GM12878 (cell line): ENCODE measurements around the gene PDE9A. TPM values are rescaled to one million over a fixed set of nuclear protein-coding genes. Genes with fewer than 3 reads are reported as not detected.

Experiments used
- ATAC-seq: fragments of 200-7000 bp; cut with Tn5 transposase; 3 replicates; pipeline ENCODE4 v1.9.1; 2020; ENCODE audit warnings: mild to moderate bottlenecking, moderate library complexity
- BruUV-seq: library from RNA; stranded (reverse); fragments of 400-500 nt; replicated peaks from 2 replicates; lab custom pipeline; 2021; lab: Mats Ljungman, UMichigan
- CTCF ChIA-PET: fragments of 300-600 bp; sonication (Branson Sonifier 250); formaldehyde crosslinking; extraction: SDS; loops from one replicate; lab custom pipeline; 2021; ENCODE audit warnings: inconsistent platforms; lab: Yijun Ruan, JAX
- POLR2A ChIA-PET: fragments of 350-600 bp; formaldehyde crosslinking; extraction: SDS; loops from one replicate; lab custom pipeline; 2021; ENCODE audit warnings: inconsistent platforms; lab: Charles Lee
- RAD21 ChIA-PET: fragments of 300-600 bp; sonication (Branson Sonifier 250); formaldehyde crosslinking; loops from one replicate; lab custom pipeline; 2023; ENCODE audit warnings: antibody characterized with exemption; ENCODE audit not compliant: unreplicated experiment; lab: Charles Lee
- SMC1A ChIA-PET: fragments of 300-600 bp; sonication (Branson Sonifier 250); formaldehyde crosslinking; loops from one replicate; lab custom pipeline; 2023; ENCODE audit not compliant: unreplicated experiment, uncharacterized antibody; lab: Charles Lee
- DNase-seq: peaks from one replicate; pipeline ENCODE4 v3.0.0-alpha.2; 2011; ENCODE audit warnings: low read depth, low spot score
- FAIRE-seq: peaks from 3 replicates; lab custom pipeline; 2011; peaks lifted over from hg19 to GRCh38; lab: Jason Lieb, UNC
- H2AFZ ChIP-seq: 2 replicates; pipeline ENCODE4 v1.6.0; 2011; ENCODE audit warnings: low read depth, low read length, control low read depth; ENCODE audit not compliant: control insufficient read depth
- H3K27ac ChIP-seq: 2 replicates; pipeline ENCODE4 v1.5.1; 2011; ENCODE audit warnings: control low read depth; ENCODE audit not compliant: control insufficient read depth, insufficient read depth
- H3K27me3 ChIP-seq, 2 experiments: replicated peaks in 1 of 2; 2 replicates each; pipeline versions ENCODE4 v1.6.0 to v1.6.1; 2011; ENCODE audit warnings: low read length in 1 of 2; ENCODE audit not compliant: control insufficient read depth in 2 of 2, insufficient read depth in 2 of 2
- H3K36me3 ChIP-seq, 2 experiments: 2 replicates each; pipeline ENCODE4 v1.5.1; 2011; ENCODE audit warnings: low read length in 1 of 2; ENCODE audit not compliant: control insufficient read depth in 2 of 2, insufficient read depth in 2 of 2
- H3K4me1 ChIP-seq: 2 replicates; pipeline ENCODE4 v1.6.1; 2011; ENCODE audit warnings: mild to moderate bottlenecking, low read length, moderate library complexity, mixed read lengths; ENCODE audit not compliant: control insufficient read depth, insufficient read depth
- H3K4me2 ChIP-seq: 2 replicates; pipeline ENCODE4 v1.6.0; 2011; ENCODE audit warnings: control low read depth; ENCODE audit not compliant: control insufficient read depth, insufficient read depth
- H3K4me3 ChIP-seq: fragments of 200-600 bp; sonication (generic); 2 replicates; pipeline ENCODE4 v1.5.1; 2016
- H3K79me2 ChIP-seq: 2 replicates; pipeline ENCODE4 v1.6.0; 2011; ENCODE audit warnings: low read length; ENCODE audit not compliant: control insufficient read depth, insufficient read depth
- H3K9ac ChIP-seq: 2 replicates; pipeline ENCODE4 v1.8.0; 2011; ENCODE audit warnings: low read length, control low read depth, mixed read lengths; ENCODE audit not compliant: control insufficient read depth, insufficient read depth
- H3K9me3 ChIP-seq: replicated peaks from 3 replicates; pipeline ENCODE4 v1.5.1; 2011; ENCODE audit warnings: mild to moderate bottlenecking, low read length; ENCODE audit not compliant: control insufficient read depth, insufficient read depth
- H4K20me1 ChIP-seq: 2 replicates; pipeline ENCODE4 v1.6.0; 2011; ENCODE audit not compliant: control insufficient read depth, insufficient read depth
- BCL3 ChIP-seq: IDR thresholded peaks from 2 replicates; pipeline ENCODE4 v1.6.1; 2011; ENCODE audit warnings: borderline replicate concordance, low read depth, mild to moderate bottlenecking, moderate library complexity, low read length; ENCODE audit not compliant: insufficient read depth, poor library complexity, severe bottlenecking
- CHD4 ChIP-seq: fragments of 200-600 bp; sonication (generic); IDR thresholded peaks from 2 replicates; pipeline ENCODE4 v1.6.1; 2016; ENCODE audit warnings: mild to moderate bottlenecking
- EZH2 ChIP-seq: IDR thresholded peaks from 2 replicates; pipeline ENCODE4 v1.6.1; 2012; ENCODE audit warnings: low read depth, mild to moderate bottlenecking, control low read depth, inconsistent platforms, low read length, borderline replicate concordance; ENCODE audit not compliant: control insufficient read depth
- FOXM1 ChIP-seq: IDR thresholded peaks from 2 replicates; pipeline ENCODE4 v1.6.1; 2012; ENCODE audit warnings: low read depth, mild to moderate bottlenecking, inconsistent platforms, low read length, moderate library complexity
- IRF4 ChIP-seq: IDR thresholded peaks from 2 replicates; pipeline ENCODE4 v1.6.1; 2011; ENCODE audit warnings: low read depth, low read length
- MLLT1 ChIP-seq: fragments of 450-650 bp; IDR thresholded peaks from 2 replicates; pipeline ENCODE4 v1.6.1; 2016; ENCODE audit warnings: mild to moderate bottlenecking
- MYB ChIP-seq: fragments of 150-350 bp; IDR thresholded peaks from 2 replicates; pipeline ENCODE4 v1.6.1; 2014; ENCODE audit warnings: mild to moderate bottlenecking, low read depth, low read length, borderline replicate concordance
- NFIC ChIP-seq: IDR thresholded peaks from 2 replicates; pipeline ENCODE4 v1.6.1; 2012; ENCODE audit warnings: low read depth, mild to moderate bottlenecking, inconsistent platforms, low read length, moderate library complexity
- NRF1 ChIP-seq: conservative IDR thresholded peaks from 2 replicates; pipeline ENCODE4 v1.6.1; 2011; ENCODE audit warnings: mild to moderate bottlenecking, low read depth, low read length, improper control_type of control experiment
- RBBP5 ChIP-seq: fragments of 200-600 bp; sonication (generic); conservative IDR thresholded peaks from 2 replicates; pipeline ENCODE4 v1.6.1; 2016
- RFX5 ChIP-seq: IDR thresholded peaks from 2 replicates; pipeline ENCODE4 v1.6.1; 2011; ENCODE audit warnings: low read depth, low read length, improper control_type of control experiment
- ZNF217 ChIP-seq: fragments of 450-650 bp; IDR thresholded peaks from 2 replicates; pipeline ENCODE4 v1.6.1; 2017; ENCODE audit warnings: antibody characterized with exemption, mild to moderate bottlenecking
- ZNF384 ChIP-seq: IDR thresholded peaks from 2 replicates; pipeline ENCODE4 v1.6.1; 2012; ENCODE audit warnings: low read depth, mild to moderate bottlenecking, low read length, improper control_type of control experiment, borderline replicate concordance
- WGBS: methylation state at CpG from one replicate; pipeline ENCODE4 v1.1.6; 2016; ENCODE audit warnings: low lambda C conversion rate; ENCODE audit not compliant: insufficient replicate concordance, insufficient coverage; ENCODE audit errors: missing lambda C conversion rate; 5-methylcytosine and 5-hydroxymethylcytosine counted together
- in situ Hi-C: fragments of 300-500 bp; cut with MboI; formaldehyde crosslinking; loops from 9 replicates; pipeline ENCODE4 v1.14.3; 2018; ENCODE audit warnings: mixed read lengths
- intact Hi-C: fragments of 100-400 bp; cut with micrococcal nuclease; formaldehyde crosslinking; loops from one replicate; pipeline ENCODE4 v1.14.2; 2022; ENCODE audit not compliant: unreplicated experiment
- polyA plus RNA-seq, 11 experiments: library from polyadenylated mRNA; depleted of rRNA in 4 of 11; unstranded in 6 of 11; stranded (reverse) in 5 of 11; fragments of >200 nt; fragmentation: Nextera tagmentation in 4 of 11; fragmentation: Illumina TruSeq in 1 of 11; extraction: Ambion mirVana in 4 of 11; extraction: Trizol in 1 of 11; gene quantifications; 1 replicate in 1 of 11; 2 replicates in 10 of 11; pipeline versions ENCODE4 v1.2.1 to v1.2.3, GENCODE V29; 2011 to 2016; ENCODE audit warnings: inconsistent platforms in 2 of 11, missing spikeins in 2 of 11, low read depth in 1 of 11
- total RNA-seq, 4 experiments: library from RNA; depleted of rRNA in 3 of 4; stranded (reverse); fragments of >200 nt in 3 of 4; fragmentation: Illumina TruSeq in 1 of 4; extraction: Trizol in 1 of 4; gene quantifications; 2 replicates each; pipeline versions ENCODE4 v1.2.1 to v1.2.3, GENCODE V29; 2013 to 2021
- TF ChIP-seq, protein P1 (sequence below): IDR thresholded peaks from 2 replicates; pipeline ENCODE4 v1.6.1; 2012; ENCODE audit warnings: mild to moderate bottlenecking, low read depth, low read length

PDE9A gene
- total and polyA plus RNA-seq, 10 of the 15 experiments (the other 5 are each of a cell fraction or from before 2014, with no cell fraction given) = 0.08 to 0.45 (median 0.20) TPM; not detected in 1

DNA sequence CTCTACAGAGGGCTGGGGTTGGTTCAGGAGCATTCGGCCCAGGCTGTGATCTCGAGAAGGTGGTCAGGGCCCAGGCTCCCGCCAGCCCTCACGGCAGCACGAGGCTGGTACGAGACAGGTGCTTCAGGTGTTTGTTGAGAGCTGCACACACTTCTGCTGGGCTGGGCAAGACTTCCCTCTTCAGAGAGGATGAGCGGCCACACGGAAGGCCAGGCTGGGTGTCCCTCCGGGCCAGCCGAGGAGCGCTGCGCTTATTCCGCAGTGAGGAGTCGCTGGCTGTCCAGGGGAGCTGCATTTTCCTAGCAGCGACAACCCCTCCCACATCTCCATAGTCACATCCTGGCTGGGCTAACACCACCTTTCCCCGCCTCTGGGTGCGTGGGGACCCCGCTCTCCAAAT is 50.5 kb downstream of the PDE9A start (continued):
- TF ChIP-seq BCL3 (no peak), FOXM1 (no peak)

- H3K27ac ChIP-seq = no peak overlapping the region
- ATAC-seq = no peak
- H2AFZ ChIP-seq = no peak overlapping the region
- ChIA-PET POLR2A (no interaction called here), CTCF (no interaction called here), SMC1A (no interaction called here), RAD21 (no interaction called here)
- no peaks in the 10 kb centered on the region for H3K4me1 ChIP-seq
- H3K27me3 ChIP-seq = peaks cover 0 to 1% of the 10 kb centered on the region in 2 experiments; a peak in 3 of 4 replicates
- no TSS peak for BruUV-seq
- no peaks in the 10 kb centered on the region for H3K36me3 ChIP-seq
- H3K9ac ChIP-seq = no peak overlapping the region
- no peak overlapping the region for H3K4me2 ChIP-seq
- no peaks in the 10 kb centered on the region for H4K20me1 ChIP-seq
- no peaks in the 10 kb centered on the region for H3K79me2 ChIP-seq
- DNase-seq = no peak
- 37% methylated on average over 10 of the region's 10 CpGs for WGBS
- FAIRE-seq = no peak
- no peaks in the 10 kb centered on the region for H3K9me3 ChIP-seq
- in situ Hi-C loops = no loop called here
- no peak overlapping the region for H3K4me3 ChIP-seq
- TF ChIP-seq RBBP5 = no peak
- no peak for TF ChIP-seq MYB
- no peak for TF ChIP-seq MLLT1
- no peak for TF ChIP-seq ZNF384
- TF ChIP-seq RFX5 = no peak
- TF ChIP-seq CHD4 = no peak
- TF ChIP-seq NRF1 = no peak
- TF ChIP-seq IRF4 = no peak
- TF ChIP-seq, protein P1, sequence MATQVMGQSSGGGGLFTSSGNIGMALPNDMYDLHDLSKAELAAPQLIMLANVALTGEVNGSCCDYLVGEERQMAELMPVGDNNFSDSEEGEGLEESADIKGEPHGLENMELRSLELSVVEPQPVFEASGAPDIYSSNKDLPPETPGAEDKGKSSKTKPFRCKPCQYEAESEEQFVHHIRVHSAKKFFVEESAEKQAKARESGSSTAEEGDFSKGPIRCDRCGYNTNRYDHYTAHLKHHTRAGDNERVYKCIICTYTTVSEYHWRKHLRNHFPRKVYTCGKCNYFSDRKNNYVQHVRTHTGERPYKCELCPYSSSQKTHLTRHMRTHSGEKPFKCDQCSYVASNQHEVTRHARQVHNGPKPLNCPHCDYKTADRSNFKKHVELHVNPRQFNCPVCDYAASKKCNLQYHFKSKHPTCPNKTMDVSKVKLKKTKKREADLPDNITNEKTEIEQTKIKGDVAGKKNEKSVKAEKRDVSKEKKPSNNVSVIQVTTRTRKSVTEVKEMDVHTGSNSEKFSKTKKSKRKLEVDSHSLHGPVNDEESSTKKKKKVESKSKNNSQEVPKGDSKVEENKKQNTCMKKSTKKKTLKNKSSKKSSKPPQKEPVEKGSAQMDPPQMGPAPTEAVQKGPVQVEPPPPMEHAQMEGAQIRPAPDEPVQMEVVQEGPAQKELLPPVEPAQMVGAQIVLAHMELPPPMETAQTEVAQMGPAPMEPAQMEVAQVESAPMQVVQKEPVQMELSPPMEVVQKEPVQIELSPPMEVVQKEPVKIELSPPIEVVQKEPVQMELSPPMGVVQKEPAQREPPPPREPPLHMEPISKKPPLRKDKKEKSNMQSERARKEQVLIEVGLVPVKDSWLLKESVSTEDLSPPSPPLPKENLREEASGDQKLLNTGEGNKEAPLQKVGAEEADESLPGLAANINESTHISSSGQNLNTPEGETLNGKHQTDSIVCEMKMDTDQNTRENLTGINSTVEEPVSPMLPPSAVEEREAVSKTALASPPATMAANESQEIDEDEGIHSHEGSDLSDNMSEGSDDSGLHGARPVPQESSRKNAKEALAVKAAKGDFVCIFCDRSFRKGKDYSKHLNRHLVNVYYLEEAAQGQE = no peak
- no peak for TF ChIP-seq ZNF217
- no peak for TF ChIP-seq EZH2
- TF ChIP-seq NFIC = no peak
- TF ChIP-seq, all 136 proteins: peak for 0
- intact Hi-C loops = no loop called here
Observed at GRCh38 chr21:42704861-42705260, 51.4 kb downstream of the PDE9A start.
